PFSK-1 (cell line): ENCODE results near the gene CALHM6.

ENCODE experiments used
- FOXP2 ChIP-seq: optimal IDR thresholded peaks from 2 replicates; pipeline ENCODE3; 2011; ENCODE audit warnings: borderline replicate concordance, control low read depth, inconsistent platforms; ENCODE audit not compliant: insufficient read depth; ENCODE audit errors: extremely low read length, extremely low read depth
- POLR2AphosphoS5 ChIP-seq: IDR thresholded peaks from 2 replicates; pipeline ENCODE4 v1.6.1; 2012; ENCODE audit warnings: low read depth, mild to moderate bottlenecking, control low read depth, low read length, moderate library complexity
- REST ChIP-seq, 2 experiments: IDR thresholded peaks; 2 replicates each; pipeline versions ENCODE4 v1.6.1 to v1.8.0; 2011 to 2012; ENCODE audit warnings: low read depth in 2 of 2, low read length in 2 of 2, control low read depth in 1 of 2, inconsistent platforms in 1 of 2, mild to moderate bottlenecking in 1 of 2, moderate library complexity in 1 of 2; ENCODE audit not compliant: insufficient read depth in 1 of 2
- SIN3A ChIP-seq: IDR thresholded peaks from 2 replicates; pipeline ENCODE4 v1.6.1; 2012; ENCODE audit warnings: mild to moderate bottlenecking, low read length, moderate library complexity, borderline replicate concordance; ENCODE audit not compliant: insufficient read depth
- TAF1 ChIP-seq: IDR thresholded peaks from 2 replicates; pipeline ENCODE4 v1.6.1; 2012; ENCODE audit warnings: low read length, control low read depth, borderline replicate concordance; ENCODE audit not compliant: insufficient read depth

- TF ChIP-seq TAF1 (no peak), POLR2AphosphoS5 (no peak), SIN3A (no peak), REST (IDR thresholded peaks at IDR 0.05; ENCODE audit: insufficient read depth in 1 of 2, low read depth in 2 of 2, low read length in 2 of 2) (no peak), FOXP2 (no peak)
These were observed 14.8 kb upstream of the CALHM6 start for GRCh38 chr6:116446399-116446798.
